Effector CD8-positive, alpha-beta T cell (primary cell): ENCODE measurements around the gene ZBTB1.
A peak's percentile ranks its signal among the peaks of the same experiment; 100 is the strongest.
"Not testable (repeated sequence)": the region's sequence is repeated elsewhere in the genome, so short reads cannot be mapped to it uniquely, and the experiment has no call there.

Source experiments
- DNase-seq: peaks from one replicate; lab custom pipeline; 2025; lab: John Stamatoyannopoulos, UW

Gene ZBTB1

DNA sequence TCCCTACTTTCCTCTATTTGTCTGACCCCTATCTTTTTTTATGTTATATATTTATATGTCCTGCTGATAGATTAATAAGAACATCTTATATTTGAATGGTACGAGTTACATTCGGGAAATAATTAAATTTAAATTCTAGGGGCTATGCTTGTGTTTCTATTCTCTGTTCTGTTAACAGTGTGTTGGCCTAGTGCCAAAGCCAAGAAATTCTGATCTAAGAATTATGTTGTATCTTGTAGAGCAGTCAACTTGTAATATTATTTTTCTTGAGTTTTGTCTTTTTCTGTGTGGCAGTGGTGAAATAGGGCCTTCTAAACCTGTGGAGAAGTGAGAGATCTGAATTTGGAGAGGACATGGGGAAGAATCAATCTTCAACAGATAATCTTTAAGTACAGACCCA lies 27.0 kb downstream of the ZBTB1 start:
- no peak for DNase-seq

DNA sequence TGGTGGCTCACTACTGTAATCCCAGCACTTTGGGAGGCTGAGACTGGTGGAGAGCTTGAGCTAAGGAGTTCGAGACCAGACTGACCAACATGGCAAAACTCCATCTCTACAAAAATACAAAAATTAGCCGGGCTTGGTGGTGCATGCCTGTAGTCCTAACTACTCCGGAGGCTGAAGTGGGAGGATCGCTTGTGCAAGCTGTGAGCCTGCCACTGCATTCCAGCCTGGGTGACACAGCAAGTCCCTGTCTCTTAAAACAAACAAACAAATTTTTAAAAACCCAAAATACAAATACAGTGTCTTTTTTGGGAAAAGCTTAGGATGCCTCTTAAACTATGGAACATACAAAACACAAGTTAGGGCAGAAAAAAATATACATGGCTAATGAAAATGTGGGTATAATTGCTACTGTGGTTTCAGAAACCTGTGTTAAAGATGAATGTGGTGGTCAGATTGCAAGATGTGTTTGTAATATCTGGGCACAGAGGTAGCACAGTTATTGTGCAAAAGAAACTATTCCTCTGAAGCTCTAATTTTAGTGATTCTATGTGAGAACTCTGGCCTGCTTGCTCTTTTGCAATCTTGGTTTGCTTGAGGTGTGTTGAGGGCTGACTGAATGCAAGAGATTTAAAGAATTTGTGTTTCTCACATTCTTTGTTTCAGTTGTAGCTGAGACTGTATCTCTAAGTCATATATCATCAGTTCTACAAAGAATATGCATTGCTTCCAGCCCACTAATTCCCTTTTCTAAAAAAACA lies 32.1 kb downstream of the ZBTB1 start:
- DNase-seq = no peak

DNA sequence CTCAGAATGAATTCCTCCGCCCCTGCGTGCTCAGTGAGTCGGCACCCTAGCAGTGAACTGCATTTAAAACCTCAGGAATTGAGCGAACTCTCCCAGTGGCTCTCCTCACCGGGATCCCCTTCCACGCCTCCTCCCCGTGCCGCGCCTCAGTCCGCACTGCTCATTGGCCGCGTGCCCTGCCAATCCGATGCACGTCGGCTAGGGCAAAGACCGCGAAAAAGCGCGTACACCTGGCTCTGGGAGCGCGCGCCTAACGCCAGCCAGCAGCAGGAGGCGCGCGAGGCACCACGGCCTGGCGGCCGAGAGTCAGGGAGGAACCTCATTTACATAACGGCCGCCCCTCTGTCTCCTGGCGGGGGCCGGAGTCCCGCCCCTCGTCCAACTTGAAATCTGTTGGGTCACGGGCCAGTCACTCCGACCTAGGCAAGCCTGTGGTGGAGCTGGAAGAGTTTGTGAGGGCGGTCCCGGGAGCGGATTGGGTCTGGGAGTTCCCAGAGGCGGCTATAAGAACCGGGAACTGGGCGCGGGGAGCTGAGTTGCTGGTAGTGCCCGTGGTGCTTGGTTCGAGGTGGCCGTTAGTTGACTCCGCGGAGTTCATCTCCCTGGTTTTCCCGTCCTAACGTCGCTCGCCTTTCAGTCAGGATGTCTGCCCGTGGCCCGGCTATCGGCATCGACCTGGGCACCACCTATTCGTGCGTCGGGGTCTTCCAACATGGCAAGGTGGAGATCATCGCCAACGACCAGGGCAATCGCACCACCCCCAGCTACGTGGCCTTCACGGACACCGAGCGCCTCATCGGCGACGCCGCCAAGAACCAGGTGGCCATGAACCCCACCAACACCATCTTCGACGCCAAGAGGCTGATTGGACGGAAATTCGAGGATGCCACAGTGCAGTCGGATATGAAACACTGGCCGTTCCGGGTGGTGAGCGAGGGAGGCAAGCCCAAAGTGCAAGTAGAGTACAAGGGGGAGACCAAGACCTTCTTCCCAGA lies 35.9 kb downstream of the ZBTB1 start, which contains the start of gene HSPA2:
HSPA2 (plus strand) TSS at position 534 of the 995 bp plus-strand sequence; CDS start at position 643, 109 bp downstream.
- DNase-seq = peak; percentile 90

DNA sequence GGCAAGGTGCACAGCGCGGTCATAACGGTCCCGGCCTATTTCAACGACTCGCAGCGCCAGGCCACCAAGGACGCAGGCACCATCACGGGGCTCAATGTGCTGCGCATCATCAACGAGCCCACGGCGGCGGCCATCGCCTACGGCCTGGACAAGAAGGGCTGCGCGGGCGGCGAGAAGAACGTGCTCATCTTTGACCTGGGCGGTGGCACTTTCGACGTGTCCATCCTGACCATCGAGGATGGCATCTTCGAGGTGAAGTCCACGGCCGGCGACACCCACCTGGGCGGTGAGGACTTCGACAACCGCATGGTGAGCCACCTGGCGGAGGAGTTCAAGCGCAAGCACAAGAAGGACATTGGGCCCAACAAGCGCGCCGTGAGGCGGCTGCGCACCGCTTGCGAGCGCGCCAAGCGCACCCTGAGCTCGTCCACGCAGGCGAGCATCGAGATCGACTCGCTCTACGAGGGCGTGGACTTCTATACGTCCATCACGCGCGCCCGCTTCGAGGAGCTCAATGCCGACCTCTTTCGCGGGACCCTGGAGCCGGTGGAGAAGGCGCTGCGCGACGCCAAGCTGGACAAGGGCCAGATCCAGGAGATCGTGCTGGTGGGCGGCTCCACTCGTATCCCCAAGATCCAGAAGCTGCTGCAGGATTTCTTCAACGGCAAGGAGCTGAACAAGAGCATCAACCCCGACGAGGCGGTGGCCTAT lies 36.8 kb downstream of the ZBTB1 start:
- no peak for DNase-seq

DNA sequence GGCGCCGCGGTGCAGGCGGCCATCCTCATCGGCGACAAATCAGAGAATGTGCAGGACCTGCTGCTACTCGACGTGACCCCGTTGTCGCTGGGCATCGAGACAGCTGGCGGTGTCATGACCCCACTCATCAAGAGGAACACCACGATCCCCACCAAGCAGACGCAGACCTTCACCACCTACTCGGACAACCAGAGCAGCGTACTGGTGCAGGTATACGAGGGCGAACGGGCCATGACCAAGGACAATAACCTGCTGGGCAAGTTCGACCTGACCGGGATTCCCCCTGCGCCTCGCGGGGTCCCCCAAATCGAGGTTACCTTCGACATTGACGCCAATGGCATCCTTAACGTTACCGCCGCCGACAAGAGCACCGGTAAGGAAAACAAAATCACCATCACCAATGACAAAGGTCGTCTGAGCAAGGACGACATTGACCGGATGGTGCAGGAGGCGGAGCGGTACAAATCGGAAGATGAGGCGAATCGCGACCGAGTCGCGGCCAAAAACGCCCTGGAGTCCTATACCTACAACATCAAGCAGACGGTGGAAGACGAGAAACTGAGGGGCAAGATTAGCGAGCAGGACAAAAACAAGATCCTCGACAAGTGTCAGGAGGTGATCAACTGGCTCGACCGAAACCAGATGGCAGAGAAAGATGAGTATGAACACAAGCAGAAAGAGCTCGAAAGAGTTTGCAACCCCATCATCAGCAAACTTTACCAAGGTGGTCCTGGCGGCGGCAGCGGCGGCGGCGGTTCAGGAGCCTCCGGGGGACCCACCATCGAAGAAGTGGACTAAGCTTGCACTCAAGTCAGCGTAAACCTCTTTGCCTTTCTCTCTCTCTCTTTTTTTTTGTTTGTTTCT lies 37.6 kb downstream of the ZBTB1 start:
- no peak for DNase-seq

DNA sequence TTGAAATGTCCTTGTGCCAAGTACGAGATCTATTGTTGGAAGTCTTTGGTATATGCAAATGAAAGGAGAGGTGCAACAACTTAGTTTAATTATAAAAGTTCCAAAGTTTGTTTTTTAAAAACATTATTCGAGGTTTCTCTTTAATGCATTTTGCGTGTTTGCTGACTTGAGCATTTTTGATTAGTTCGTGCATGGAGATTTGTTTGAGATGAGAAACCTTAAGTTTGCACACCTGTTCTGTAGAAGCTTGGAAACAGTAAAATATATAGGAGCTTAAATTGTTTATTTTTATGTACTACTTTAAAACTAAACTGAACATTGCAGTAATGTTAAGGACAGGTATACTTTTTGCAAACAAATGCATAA lies 38.2 kb downstream of the ZBTB1 start:
- DNase-seq = no peak

DNA sequence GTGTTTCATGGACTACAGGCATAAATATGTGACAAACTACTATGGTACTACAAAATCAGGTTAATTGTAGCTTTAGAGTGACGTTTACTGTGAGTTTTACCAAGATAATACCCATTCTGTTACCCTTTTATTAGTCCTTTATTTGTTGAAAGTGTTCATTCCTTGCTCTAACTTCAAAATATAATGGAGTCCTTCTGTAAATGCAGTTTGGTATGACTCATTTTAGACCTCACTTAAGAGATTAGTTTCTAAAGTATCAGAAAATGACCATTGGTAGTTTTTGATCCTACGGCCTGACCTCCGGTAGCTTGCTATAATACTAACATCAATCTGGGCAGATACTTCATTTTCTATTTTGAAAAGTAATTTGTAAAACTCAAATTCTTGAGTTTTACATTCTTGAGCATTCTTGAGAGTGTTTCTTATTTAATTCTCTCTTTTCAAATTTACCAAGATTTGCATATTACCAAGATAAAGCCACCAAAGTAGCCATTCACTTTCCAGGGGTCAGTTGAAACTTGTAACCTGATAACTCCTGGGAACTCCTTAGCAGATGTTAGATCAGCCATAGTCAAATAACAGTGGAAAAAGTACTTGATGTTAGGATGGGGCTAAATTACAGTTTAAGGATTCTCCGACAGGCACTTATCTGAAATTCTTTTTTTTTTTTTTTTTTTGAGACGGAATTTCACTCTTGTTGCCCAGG lies 40.2 kb downstream of the ZBTB1 start:
- DNase-seq = no peak

DNA sequence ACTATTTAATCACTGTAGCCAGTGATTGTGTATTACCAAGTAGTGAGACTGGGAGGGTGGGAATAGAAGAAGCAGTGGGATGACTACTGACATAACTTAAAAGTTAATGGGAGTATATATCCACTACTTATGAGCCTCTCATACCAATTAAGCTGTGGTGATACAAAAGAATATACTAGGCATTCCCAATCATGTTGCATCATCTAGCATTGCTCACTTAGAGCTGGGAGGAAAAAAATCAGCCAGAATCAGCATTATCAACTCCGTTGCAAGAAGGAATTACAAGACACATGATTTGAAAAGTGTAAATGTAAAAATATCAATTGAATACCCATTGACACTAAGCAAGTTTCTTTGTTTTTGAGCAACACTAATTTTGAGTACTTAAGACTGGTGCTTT lies 44.4 kb downstream of the ZBTB1 start:
- DNase-seq = no peak

DNA sequence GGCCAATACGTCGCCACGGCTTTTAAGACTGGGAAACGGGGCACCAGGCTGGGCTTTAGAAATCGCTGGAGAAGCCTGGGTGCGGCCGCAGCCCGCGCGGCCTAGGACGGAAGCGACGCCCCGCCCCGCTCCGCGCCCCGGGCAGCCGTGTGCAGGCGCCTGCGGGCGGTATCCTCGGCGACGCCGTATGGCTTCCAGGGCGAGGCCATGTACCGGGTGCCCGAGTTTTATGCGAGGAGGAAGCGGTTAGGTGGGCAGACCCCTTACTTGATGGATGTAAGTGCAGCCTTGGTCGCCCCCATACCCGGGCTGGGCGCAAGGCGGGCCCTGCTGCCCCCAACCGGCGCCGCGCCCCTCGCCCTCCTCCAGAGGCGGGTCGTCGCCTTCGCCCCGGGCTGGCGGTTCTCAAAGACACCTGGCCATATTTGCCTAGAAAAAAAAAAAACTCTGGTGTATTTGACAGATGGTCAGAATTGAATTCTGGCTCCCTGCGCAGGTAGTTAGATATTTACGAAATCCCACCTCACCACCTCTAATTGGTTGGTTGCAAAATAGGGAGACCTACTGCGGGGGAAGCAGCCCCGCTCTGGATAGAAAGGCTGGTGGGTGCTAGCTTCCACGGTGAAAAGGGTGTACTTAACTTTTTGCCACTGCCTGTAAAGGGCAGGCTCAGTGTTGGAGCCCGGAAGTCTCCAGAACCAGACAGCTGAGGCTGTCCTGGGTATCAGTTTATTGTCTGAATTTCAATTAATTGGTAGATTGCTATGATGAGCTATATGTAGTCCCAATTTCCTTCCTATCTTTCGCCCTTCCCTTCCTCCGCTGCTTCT lies 45.4 kb downstream of the ZBTB1 start, which contains the start of gene PPP1R36:
PPP1R36 (plus strand) TSS at position 171 of the 830 bp plus-strand sequence; CDS start at position 208, 37 bp downstream.
- no peak for DNase-seq

DNA sequence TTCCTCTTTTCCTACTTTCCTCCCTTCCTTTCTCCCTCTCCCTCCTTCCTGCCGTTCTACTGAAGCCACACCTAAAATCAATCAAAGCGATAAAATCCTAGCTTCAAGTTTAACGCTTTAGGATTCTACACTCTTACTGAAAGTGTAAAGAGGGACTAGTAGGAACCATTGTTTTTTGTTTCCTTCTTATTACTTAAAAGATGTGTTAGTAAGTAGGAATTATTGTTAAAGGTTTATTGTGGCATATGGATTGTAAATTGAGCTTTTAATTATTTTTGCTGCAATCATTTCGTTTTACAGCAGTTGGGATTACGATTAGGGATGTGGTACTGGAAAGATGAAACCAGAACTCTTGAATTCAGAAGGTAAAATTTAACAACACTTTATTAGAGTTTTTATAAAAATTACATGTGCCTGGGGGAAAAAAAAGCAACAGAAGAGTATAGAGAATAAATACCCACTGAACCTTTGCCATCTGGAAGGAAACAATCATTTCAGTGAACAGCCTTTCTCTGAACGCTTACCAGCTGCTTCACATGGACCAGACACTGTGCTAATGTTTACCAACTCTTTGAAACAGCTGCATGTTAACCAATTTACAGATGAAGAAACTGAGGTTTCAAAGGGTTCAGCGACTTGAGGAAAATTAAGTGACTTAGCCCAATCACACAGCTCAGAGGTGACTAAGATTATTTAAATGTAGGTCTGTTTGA lies 46.2 kb downstream of the ZBTB1 start:
- no peak for DNase-seq

DNA sequence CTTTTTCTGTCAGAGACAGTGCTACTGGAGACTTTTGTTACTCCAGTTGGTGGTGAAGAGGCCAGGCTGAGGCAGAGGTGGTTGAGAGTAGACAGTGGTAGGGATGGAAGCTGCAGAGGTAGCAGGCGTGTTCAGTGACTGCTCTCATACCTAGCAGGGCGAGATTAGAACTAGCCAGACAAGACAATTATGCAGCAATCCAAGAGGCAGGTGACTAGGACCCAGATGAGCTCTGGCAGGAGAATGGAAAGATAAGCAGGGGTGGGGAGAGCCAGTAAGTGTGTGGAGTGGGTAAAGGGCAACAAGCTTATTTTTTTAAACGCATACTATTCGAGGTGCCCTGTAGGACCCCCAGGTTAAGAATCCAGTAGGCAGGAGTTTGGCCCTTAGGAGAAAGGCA lies 50.0 kb downstream of the ZBTB1 start:
- DNase-seq = no peak

DNA sequence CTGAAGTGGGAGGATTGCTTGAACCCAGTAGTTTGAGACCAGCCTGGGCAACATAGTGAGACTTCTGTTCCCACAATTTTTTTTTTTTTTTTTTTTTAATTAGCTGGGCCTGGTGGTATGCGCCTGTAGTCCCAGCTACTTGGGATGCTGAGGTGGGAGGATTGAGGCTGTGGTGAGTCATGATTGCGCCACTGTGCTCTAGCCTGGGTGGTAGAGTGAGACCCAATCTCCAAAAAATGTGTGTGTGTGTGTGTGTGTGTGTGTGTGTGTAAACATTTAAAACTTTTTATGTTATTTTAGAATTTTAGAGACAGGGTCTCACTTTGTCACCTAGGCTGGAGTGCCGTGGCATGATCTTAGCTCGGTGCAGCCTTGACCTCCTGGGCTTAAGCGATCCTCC lies 52.0 kb downstream of the ZBTB1 start:
- DNase-seq = no peak

DNA sequence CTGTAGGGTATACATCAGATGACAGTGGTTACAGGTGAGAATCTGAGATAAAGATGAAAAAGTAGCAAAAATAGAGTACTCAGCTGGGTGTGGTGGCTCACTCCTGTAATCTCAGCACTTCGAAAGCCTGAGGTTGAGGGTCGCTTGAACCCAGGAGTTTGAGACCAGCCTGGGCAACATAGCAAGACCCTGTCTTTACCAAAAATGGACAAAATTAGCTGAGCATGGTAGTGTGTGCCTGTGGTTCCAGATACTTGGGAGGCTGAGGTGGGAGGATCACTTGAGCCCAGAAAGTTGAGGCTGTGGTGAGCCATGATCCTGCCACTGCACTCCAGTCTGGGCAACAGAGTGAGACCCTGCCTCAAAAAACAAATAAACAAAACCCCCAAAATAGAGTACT lies 53.6 kb downstream of the ZBTB1 start:
- not testable (repeated sequence) for DNase-seq

DNA sequence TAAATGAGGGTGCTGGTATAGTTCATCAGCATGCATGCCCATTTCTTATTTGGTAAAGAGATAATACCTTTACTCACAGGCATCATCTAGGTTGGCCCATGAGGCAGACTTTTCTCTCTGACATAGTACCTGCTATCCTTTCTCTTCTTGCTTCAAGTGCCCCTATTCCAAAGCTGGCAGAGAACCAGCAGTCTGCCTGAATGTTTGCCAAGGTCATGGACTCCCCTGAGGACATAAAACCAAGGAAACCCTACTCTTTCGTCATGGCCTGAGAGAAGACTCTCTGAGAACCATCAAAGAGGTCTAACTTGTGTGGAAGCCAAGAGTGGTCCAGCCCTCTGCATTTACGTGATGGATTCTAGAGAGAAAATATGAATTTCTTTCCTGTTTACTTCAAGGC lies 57.1 kb downstream of the ZBTB1 start:
- DNase-seq = no peak

DNA sequence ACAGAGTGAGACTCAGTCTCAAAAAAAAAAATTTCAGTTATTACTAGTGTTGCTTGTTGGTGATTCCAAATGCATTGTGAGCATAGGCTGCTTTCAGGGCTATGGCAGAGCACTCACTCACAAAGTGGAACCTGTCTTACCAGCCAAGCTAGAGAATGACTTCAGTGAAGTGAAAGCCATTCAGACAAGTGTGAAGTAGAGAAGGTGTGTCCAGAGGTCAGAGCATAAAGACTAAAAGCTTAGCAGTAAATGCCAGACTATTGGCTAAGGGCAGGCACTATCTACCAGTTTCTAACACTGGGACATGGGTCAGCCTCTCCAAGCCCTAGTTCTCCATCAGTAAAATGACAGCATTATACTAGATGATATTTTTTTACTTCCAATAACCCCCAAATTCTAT lies 57.9 kb downstream of the ZBTB1 start:
- DNase-seq = no peak

DNA sequence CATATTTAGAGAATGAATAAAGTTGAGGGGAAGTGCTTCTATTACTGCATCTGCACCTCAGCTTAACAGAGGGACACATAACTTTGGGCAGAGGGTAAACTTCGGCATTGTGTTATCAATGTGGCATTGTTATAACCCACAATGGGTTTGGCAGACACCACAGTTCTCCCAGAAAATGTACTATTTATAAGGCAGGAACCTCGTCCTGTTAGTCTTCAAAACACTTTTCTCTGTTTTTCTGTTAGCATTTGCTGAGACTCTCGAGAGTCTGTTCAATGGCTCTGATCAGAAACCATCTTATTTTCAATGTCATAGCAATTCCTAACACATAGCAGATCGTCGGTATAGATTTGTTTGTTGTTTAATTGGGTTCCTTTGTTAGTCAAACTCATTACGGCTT lies 59.1 kb downstream of the ZBTB1 start:
- no peak for DNase-seq

DNA sequence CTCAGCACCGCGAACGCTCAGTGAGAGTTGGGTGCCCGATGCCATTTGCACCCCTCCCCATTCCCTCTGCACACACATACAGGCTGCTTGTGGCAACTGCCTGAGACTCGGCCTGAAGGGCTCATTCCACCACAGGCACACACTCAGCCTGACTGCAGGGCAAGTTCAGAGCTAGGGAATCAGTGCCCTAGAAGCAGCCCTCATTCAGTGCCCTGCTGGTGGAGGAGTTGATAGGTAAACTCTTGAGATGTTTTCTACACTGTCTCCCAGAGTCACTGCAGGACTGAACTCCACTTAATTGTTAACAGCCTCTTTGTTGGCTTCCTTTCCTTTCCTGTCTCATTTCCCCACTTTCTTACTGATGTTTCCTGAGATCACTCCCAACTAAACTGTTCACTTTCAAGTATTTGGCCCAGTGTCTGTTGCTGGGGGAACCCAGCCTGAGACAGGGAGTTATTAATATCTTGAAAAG lies 62.1 kb downstream of the ZBTB1 start:
- DNase-seq = no peak

DNA sequence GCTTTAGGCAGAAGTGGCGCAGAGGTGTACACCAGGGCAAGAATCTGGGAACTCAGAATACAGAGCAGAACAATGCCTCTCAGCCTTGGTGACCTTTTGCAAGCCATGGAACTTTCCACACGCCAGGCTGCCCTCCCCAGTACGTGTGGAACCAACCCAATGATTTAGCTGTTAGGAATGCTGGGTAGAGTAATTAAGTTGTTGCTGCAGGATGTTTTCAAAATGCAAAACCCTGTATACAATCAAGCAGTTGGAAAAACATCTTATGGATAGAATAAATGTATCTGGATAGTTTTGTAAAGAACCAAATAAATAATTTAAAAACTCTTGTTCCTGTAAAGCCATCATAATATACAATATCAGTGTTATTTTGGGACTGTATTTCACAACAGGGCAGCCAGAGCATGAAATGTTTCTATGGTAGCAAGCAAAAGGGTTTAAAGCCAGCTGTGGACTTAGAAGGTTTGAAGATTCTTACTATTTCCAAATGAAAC lies 64.6 kb downstream of the ZBTB1 start:
- no peak for DNase-seq

DNA sequence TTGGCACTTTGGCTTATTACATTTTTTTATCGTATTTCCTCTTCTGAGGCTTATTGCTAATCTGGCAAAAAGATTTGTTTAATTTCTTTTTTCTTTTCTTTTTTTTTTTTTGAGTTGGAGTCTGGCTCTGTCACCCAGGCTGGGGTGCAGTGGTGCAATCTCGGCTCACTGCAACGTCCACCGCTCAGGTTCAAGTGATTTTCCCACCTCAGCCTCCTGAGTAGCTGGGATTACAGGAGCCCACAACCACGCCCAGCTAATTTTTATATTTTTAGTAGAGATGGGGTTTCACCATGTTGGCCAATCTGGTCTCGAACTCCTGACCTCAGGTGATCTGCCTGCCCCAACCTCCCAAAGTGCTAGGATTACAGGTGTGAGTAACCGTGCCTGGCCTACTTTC lies 65.1 kb downstream of the ZBTB1 start:
- not testable (repeated sequence) for DNase-seq
